Thyroid gland (tissue), 4 donors: ENCODE data around the gene CDC16. TPM values are rescaled to one million over a fixed set of nuclear protein-coding genes. Genes with fewer than 3 reads are reported as not detected.

Source experiments
- DNase-seq, 2 donors: peaks; one replicate each; pipeline ENCODE4 v3.0.0-alpha.2; 2019
- H3K27ac ChIP-seq, 3 donors: fragments of 200-600 bp; sonication (generic); 1 replicate in 2 of 3; 2 replicates in 1 of 3; pipeline ENCODE4 v1.5.1; 2016 to 2019; ENCODE audit warnings: mild to moderate bottlenecking in 1 of 3, moderate library complexity in 1 of 3
- H3K27me3 ChIP-seq: fragments of 200-600 bp; sonication (generic); one replicate; pipeline ENCODE4 v1.5.1; 2019
- H3K36me3 ChIP-seq, 2 donors: fragments of 200-600 bp; sonication (generic); one replicate each; pipeline ENCODE4 v1.5.1; 2016 to 2019
- H3K4me1 ChIP-seq, 2 donors: fragments of 200-600 bp; sonication (generic); one replicate each; pipeline ENCODE4 v1.5.1; 2017 to 2019
- H3K4me3 ChIP-seq, 3 donors: fragments of 200-600 bp; sonication (generic); replicated peaks in 1 of 3; 1 replicate in 2 of 3; 2 replicates in 1 of 3; pipeline ENCODE4 v1.5.1; 2016; ENCODE audit warnings: mild to moderate bottlenecking in 1 of 3
- H3K9me3 ChIP-seq: fragments of 200-600 bp; sonication (generic); one replicate; pipeline ENCODE4 v1.5.1; 2017
- POLR2A ChIP-seq, 2 donors: fragments of 450-650 bp; IDR thresholded peaks; one replicate each; pipeline ENCODE4 v1.6.1; 2017; ENCODE audit warnings: antibody characterized with exemption in 2 of 2, mild to moderate bottlenecking in 2 of 2, moderate library complexity in 1 of 2
- WGBS, 2 donors: methylation state at CpG; one replicate each; pipeline ENCODE4 v1.1.5; 2017; 5-methylcytosine and 5-hydroxymethylcytosine counted together
- intact Hi-C: fragments of 100-400 bp; cut with DNase I; formaldehyde crosslinking; loops from one replicate; pipeline ENCODE4 v1.15.1; 2023
- total RNA-seq, 4 donors: library from RNA; depleted of rRNA; stranded (reverse); fragments of >200 nt; gene quantifications; one replicate each; pipeline ENCODE4 v1.2.3, GENCODE V29; 2016
- TF ChIP-seq, protein P1 (sequence below), 6 experiments: fragments of 200-600 bp in 3 of 6; fragments of 450-650 bp in 3 of 6; sonication (generic) in 3 of 6; IDR thresholded peaks; one replicate each; pipeline ENCODE4 v1.5.1; 2016 to 2019; ENCODE audit warnings: antibody characterized with exemption in 6 of 6, mild to moderate bottlenecking in 2 of 6, inconsistent platforms in 1 of 6, moderate library complexity in 1 of 6

Gene CDC16
- total RNA-seq, 4 donors from 2014 or later = 43.9 to 63.5 (median 55.5) TPM

DNA sequence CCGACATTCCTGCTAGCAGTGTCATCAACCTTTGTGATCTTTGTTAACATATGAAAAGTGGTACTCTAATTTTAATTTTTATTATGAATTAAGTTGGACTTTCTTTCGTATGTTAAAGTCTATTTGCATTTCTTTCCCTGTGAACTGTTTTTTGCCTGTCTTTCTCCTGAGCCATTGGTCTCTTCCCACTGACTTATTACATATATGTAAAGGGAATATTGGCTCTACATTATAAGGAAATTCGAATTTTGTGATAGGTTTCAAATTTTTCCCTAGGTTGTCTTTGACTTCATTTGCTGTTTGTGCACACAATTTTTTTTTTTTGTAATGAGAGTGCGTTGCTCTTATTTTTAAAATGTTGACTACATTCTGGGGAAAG is 442 bp upstream of the CDC16 start:
- WGBS, 2 donors = 62 to 74% methylated on average over 4 of the region's 4 CpGs

DNA sequence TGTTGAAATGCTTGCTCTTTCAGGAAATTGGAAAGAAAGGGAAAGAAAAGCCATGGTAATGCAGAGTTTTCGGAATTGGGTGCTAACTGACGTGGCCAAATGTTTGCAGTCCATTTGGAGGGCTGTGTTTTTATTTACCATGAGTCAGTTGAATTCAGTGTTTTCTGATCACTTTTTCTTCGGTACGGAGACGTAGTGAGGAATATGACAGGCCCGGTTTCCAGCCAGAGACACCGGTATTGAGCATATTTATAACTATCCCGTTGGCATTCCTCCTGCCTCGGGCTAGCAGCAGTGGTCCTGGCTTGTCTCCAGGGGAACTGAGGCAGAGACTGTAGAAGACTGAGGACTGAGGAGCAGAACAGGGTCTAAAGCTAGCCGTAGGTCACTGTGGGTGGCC is 1.0 kb downstream of the CDC16 start:
- Histone ChIP-seq H3K36me3 (peaks cover 32 to 33% of the 10 kb centered on the region in 2 donors), H3K27ac (peak overlapping the region in 1 of 3 donors; percentile 73), H3K27me3 (no peaks in the 10 kb centered on the region), H3K9me3 (no peaks in the 10 kb centered on the region), H3K4me3 (peak overlapping the region in 2 of 3 donors; percentile 41 to 81), H3K4me1 (peaks cover 9 to 13% of the 10 kb centered on the region in 2 donors)
- no peak for DNase-seq
- intact Hi-C loops = no loop called here
- TF ChIP-seq, protein P1, sequence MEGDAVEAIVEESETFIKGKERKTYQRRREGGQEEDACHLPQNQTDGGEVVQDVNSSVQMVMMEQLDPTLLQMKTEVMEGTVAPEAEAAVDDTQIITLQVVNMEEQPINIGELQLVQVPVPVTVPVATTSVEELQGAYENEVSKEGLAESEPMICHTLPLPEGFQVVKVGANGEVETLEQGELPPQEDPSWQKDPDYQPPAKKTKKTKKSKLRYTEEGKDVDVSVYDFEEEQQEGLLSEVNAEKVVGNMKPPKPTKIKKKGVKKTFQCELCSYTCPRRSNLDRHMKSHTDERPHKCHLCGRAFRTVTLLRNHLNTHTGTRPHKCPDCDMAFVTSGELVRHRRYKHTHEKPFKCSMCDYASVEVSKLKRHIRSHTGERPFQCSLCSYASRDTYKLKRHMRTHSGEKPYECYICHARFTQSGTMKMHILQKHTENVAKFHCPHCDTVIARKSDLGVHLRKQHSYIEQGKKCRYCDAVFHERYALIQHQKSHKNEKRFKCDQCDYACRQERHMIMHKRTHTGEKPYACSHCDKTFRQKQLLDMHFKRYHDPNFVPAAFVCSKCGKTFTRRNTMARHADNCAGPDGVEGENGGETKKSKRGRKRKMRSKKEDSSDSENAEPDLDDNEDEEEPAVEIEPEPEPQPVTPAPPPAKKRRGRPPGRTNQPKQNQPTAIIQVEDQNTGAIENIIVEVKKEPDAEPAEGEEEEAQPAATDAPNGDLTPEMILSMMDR (IDR thresholded peaks at IDR 0.05) = no peak
- no peak for TF ChIP-seq POLR2A (IDR thresholded peaks at IDR 0.05)
- 18 to 22% methylated on average over 10 of the region's 10 CpGs for WGBS, 2 donors

More for the DNA sequence above, 442 bp upstream of the CDC16 start:
- peaks cover 9 to 13% of the 10 kb centered on the region in 2 donors for H3K4me1 ChIP-seq
- H3K4me3 ChIP-seq = peak overlapping the region in 2 of 3 donors; percentile 41 to 81
- H3K27ac ChIP-seq = peak overlapping the region in 2 of 3 donors; percentile 73 to 81
- intact Hi-C loops = no loop called here
- H3K9me3 ChIP-seq = no peaks in the 10 kb centered on the region
- H3K36me3 ChIP-seq = peaks cover 18 to 21% of the 10 kb centered on the region in 2 donors
- no peaks in the 10 kb centered on the region for H3K27me3 ChIP-seq
- no peak for DNase-seq
- TF ChIP-seq, protein P1 (IDR thresholded peaks at IDR 0.05) = no peak
- TF ChIP-seq POLR2A (IDR thresholded peaks at IDR 0.05) = no peak

DNA sequence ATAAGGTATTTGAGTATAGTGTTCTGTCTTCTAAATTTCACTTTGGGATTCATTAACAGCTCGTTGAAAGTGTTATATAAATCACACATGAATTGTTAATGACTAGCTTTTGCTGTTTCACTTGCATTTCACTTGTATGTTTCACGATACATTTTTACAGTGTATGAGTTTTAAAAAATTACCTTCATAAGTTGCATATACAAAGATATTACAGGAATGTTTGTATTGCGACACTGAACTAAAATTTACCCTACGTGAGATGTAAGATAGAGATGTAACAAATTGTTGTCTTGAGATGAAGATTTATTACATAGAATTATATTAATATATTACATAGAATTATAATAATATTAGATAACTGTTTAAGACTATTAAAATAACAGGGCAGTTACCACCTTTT is 1.5 kb downstream of the CDC16 start:
- no peak for DNase-seq
- Histone ChIP-seq H3K4me1 (peaks cover 9 to 13% of the 10 kb centered on the region in 2 donors), H3K4me3 (no peak overlapping the region), H3K9me3 (no peaks in the 10 kb centered on the region), H3K27ac (no peak overlapping the region), H3K36me3 (peaks cover 37 to 38% of the 10 kb centered on the region in 2 donors), H3K27me3 (no peaks in the 10 kb centered on the region)
- intact Hi-C loops = no loop called here
- TF ChIP-seq, protein P1 (IDR thresholded peaks at IDR 0.05) = no peak
- TF ChIP-seq POLR2A (IDR thresholded peaks at IDR 0.05) = no peak
- WGBS, 2 donors = 88 to 89% methylated on average over 4 of the region's 4 CpGs

DNA sequence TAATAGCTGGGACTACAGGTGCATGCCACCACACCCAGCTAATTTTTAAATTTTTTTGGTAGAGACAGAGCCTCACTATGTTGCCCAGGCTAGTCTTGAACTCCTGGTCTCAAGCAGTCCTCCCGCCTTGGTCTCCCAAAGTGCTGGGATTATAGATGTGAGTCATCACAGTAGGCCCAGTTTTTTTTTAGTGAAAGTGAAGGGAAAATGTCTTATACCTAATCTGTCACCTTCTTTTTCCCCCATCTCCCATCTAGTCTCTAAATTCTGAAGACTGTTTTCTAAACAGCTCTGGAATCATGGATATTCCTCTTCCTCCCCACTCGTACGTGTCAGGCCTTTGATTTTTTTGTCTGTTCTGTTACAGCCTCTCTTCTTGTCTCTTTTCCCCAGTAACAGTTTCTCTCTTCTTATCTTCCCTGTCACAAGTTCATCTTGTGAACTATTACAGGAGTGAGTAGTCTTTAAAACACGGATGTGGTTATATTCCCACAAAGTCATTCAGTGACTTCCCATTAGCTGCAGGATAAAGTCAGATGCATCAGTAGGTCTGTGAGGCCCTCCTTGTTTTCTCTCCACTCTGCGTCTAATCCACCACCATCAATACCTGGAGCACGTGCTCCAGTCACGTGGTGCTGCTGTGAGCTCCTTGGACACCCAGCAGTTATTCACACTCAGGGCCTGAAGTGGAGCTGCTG is 2.9 kb downstream of the CDC16 start:
- H3K9me3 ChIP-seq = no peaks in the 10 kb centered on the region
- H3K27me3 ChIP-seq = no peaks in the 10 kb centered on the region
- H3K4me1 ChIP-seq = peaks cover 9 to 13% of the 10 kb centered on the region in 2 donors
- TF ChIP-seq POLR2A (IDR thresholded peaks at IDR 0.05) = no peak
- TF ChIP-seq, protein P1 (IDR thresholded peaks at IDR 0.05) = no peak
- WGBS, 2 donors = 76 to 85% methylated on average over 7 of the region's 7 CpGs
- no peak overlapping the region for H3K27ac ChIP-seq
- intact Hi-C loops = no loop called here
- peaks cover 49 to 50% of the 10 kb centered on the region in 2 donors for H3K36me3 ChIP-seq
- no peak for DNase-seq
- no peak overlapping the region for H3K4me3 ChIP-seq

DNA sequence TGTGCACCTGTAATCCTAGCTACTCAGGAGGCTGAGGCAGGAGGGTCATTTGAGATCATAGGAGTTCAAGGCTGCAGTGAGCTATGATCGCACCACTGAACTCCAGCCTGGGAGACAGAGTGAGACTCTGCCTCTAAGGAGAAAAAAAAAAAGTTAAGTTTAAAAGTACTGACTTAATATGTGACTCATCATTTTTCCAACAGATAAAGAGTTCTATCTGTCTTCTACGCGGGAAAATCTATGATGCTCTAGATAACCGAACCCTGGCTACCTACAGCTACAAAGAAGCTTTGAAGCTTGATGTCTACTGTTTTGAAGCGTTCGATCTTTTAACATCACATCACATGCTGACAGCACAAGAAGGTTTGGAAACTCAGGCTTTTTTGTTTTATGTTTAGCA is 7.2 kb downstream of the CDC16 start:
- Histone ChIP-seq H3K36me3 (peaks cover 85 to 89% of the 10 kb centered on the region in 2 donors), H3K27ac (no peak overlapping the region), H3K9me3 (no peaks in the 10 kb centered on the region), H3K4me1 (no peaks in the 10 kb centered on the region), H3K4me3 (no peak overlapping the region), H3K27me3 (no peaks in the 10 kb centered on the region)
- WGBS, 2 donors = 95 to 97% methylated on average over 6 of the region's 6 CpGs
- DNase-seq = no peak
- intact Hi-C loops = no loop called here
- TF ChIP-seq, protein P1 (IDR thresholded peaks at IDR 0.05) = no peak
- no peak for TF ChIP-seq POLR2A (IDR thresholded peaks at IDR 0.05)
